HT1080 (cell line): ENCODE measurements around the gene SMIM10. TPM values are rescaled to one million over a fixed set of nuclear protein-coding genes. Genes with fewer than 3 reads are reported as not detected.
"Not testable (repeated sequence)": the region's sequence is repeated elsewhere in the genome, so short reads cannot be mapped to it uniquely, and the experiment has no call there.

Source experiments
- DNase-seq: peaks from one replicate; pipeline ENCODE4 v3.0.0-alpha.2; 2015; ENCODE audit warnings: low read depth
- total RNA-seq: library from RNA; depleted of rRNA; stranded (reverse); fragments of >200 nt; shearing (Covaris generic); gene quantifications from 2 replicates; pipeline ENCODE4 v1.2.3, GENCODE V29; 2014; rRNA removed

SMIM10 gene
- total RNA-seq, 1 experiment from 2014 or later, result not detected

GRCh38 chrX:135009838-135010237, 19.0 kb downstream of the SMIM10 start:
- no peak for DNase-seq

- no peak for DNase-seq
These were observed 20.1 kb downstream of the SMIM10 start for GRCh38 chrX:135010921-135011320.

DNA sequence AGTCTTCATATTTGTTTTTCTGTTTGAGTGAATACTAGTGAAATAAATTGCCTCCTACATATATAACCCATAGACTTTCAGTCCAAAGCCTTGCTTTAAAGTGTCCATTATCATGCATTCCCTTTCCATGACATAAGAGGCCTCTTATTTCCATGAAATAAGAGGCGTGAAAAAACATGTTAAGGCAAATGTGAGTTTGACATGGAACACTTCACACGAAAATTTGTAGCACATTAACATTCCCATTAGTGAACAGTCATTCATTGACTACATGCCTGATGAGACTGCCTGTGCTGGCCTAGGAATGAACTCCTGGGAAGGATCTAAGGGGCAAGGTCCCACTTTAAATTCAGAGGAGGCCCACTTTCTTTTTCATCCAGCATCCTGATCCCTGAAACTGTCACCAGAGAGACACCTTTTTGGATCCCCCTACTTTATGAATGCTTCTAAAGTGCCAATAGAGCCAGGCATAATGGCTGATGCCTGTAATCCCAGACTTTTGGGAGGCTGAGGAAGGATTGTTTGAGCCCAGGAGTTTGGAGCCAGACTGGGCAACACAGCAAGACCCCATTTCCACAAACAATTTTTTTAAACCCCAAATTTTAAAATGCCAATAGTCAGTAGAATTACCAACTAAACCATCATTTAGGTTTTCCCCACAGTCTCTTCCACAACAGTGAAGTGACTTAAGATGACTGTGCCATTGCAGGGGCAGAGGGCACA, 24.9 kb downstream of the SMIM10 start:
- no peak for DNase-seq

DNA sequence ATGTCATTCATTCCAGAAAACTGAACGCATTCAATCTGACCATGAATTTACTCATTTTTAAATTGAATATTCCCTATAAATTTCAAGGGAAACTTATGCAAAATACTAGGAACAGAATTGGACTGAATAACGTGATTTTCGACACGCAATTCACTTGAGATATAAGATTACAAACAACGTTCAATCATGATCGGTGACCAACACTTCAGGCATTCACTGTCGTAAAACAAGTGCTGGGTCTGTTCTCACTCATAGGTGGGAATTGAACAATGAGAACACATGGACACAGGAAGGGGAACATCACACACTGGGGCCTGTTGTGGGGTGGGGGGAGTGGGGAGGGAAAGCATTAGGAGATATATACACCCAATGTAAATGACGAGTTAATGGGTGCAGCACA, 29.1 kb downstream of the SMIM10 start:
- not testable (repeated sequence) for DNase-seq

- DNase-seq, result not testable (repeated sequence)
These were observed 33.0 kb downstream of the SMIM10 start for GRCh38 chrX:135023791-135024190.

- DNase-seq, result no peak
These were observed 33.7 kb downstream of the SMIM10 start for GRCh38 chrX:135024526-135024925.

- not testable (repeated sequence) for DNase-seq
These were observed 39.6 kb downstream of the SMIM10 start for GRCh38 chrX:135030207-135030963.

DNA sequence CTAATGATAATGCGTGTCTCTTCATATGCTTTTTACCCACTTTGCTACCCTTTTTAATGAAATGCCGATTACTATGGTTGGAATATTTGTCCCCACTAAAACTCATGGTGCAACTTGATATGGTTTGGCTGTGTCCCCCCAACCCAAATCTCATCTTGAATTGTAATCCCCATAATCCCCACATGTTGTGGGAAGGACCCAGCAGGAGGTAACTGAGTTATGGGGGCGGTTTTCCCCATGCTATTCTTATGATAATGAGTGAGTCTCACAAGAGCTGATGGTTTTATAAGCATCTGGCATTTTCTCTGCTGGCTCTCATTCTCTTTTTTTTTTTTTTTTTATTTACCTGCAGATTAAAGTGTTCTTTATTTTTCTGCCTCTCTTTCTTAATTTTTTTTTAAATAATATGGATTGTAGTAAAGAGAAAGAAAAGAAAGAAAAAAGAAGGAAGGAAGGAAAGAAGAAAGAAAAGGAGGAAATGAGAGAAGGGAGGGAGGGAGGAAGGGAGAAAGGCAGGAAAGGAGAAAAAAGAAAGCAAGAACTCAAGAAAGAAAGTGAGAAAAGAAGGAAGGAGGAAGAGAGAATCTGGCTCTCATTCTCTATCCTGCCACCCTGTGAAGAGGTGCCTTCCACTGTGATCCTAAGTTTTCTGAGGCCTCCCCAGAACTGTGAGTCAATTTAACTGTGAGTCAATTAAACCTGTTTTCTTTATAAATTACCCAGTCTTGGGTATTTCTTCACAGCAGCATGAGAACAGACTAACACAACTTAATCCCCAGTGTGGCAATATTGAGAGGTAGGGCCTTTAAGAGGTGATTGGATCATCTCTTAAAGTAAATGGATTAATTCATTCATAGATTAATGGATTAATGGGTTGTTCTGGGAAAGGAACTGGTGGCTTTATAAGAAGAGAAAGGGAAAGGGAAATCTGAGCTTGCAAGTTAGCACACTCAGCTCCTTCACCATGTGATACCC, 50.6 kb downstream of the SMIM10 start:
- not testable (repeated sequence) for DNase-seq

Other genes starting within 250 kb of the SMIM10 start
- 8.1 and 10.9 TPM in 2 replicates for gene PABIR2, start 193.8 kb upstream of the SMIM10 start, total RNA-seq
- 14.1 and 17.4 TPM in 2 replicates for gene MOSPD1, start 75.7 kb upstream of the SMIM10 start, total RNA-seq
- not detected in 2 replicates for gene RTL8B, start 31.6 kb downstream of the SMIM10 start, total RNA-seq
- 24.3 and 54.0 TPM in 2 replicates for gene RTL8C, start 41.4 kb downstream of the SMIM10 start, total RNA-seq
- gene RTL8A, start 61.1 kb downstream of the SMIM10 start, total RNA-seq, result 14.2 and 31.6 TPM in 2 replicates
- gene SMIM10L2B, start 107.7 kb downstream of the SMIM10 start, total RNA-seq, result 0.07 and 0.23 TPM in 2 replicates
- not detected in 2 replicates for gene ETDB, start 129.5 kb downstream of the SMIM10 start, total RNA-seq
- 71.1 and 71.3 TPM in 2 replicates for gene CT55, start 180.4 kb downstream of the SMIM10 start, total RNA-seq